ENCODE data around the gene NUDT16L1.

DNA sequence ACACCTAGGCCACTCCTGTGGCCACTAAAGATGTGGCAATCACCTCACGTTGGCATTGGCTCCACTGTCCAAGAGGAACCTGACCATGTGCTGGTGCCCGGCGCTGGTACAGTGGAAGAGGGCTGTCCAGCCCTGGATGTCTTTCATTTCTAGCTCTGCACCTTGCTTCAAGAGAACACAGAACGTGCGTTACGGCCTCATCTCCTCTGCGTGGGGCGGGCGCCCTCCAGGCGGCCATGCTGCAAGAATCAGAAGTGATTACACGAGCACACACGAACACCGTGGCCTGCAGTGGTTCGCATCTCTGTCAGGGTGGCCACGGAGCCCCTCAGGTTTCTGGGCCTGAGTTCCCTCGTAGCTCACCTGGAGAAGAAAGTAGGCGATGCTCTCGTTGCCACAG, 33.3 kb downstream of the NUDT16L1 start:
- TF ChIP-seq POLR2A (IDR thresholded peaks at IDR 0.05; ENCODE audit: low read depth, low read length) = no peak
- no peak for TF ChIP-seq NFE2L2 (IDR thresholded peaks at IDR 0.05; ENCODE audit: low read depth, low read length)
- TF ChIP-seq, protein P1, sequence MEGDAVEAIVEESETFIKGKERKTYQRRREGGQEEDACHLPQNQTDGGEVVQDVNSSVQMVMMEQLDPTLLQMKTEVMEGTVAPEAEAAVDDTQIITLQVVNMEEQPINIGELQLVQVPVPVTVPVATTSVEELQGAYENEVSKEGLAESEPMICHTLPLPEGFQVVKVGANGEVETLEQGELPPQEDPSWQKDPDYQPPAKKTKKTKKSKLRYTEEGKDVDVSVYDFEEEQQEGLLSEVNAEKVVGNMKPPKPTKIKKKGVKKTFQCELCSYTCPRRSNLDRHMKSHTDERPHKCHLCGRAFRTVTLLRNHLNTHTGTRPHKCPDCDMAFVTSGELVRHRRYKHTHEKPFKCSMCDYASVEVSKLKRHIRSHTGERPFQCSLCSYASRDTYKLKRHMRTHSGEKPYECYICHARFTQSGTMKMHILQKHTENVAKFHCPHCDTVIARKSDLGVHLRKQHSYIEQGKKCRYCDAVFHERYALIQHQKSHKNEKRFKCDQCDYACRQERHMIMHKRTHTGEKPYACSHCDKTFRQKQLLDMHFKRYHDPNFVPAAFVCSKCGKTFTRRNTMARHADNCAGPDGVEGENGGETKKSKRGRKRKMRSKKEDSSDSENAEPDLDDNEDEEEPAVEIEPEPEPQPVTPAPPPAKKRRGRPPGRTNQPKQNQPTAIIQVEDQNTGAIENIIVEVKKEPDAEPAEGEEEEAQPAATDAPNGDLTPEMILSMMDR (conservative IDR thresholded peaks at IDR 0.05; ENCODE audit: low read depth, low read length) = no peak
- TF ChIP-seq BHLHE40 (IDR thresholded peaks at IDR 0.05; ENCODE audit: low read depth, low read length) = no peak
- TF ChIP-seq FOS (IDR thresholded peaks at IDR 0.05; ENCODE audit: low read depth, low read length) = no peak
- TF ChIP-seq RAD21 (IDR thresholded peaks at IDR 0.05; ENCODE audit: low read length) = no peak
- TF ChIP-seq, protein P2, sequence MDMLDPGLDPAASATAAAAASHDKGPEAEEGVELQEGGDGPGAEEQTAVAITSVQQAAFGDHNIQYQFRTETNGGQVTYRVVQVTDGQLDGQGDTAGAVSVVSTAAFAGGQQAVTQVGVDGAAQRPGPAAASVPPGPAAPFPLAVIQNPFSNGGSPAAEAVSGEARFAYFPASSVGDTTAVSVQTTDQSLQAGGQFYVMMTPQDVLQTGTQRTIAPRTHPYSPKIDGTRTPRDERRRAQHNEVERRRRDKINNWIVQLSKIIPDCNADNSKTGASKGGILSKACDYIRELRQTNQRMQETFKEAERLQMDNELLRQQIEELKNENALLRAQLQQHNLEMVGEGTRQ (IDR thresholded peaks at IDR 0.05; ENCODE audit: low read depth, low read length) = no peak
- no peak for TF ChIP-seq RFX5 (IDR thresholded peaks at IDR 0.05; ENCODE audit: low read depth, low read length)
- no peak for TF ChIP-seq SMC3 (IDR thresholded peaks at IDR 0.05; ENCODE audit: low read depth, low read length)
- TF ChIP-seq RCOR1 (IDR thresholded peaks at IDR 0.05; ENCODE audit: insufficient replicate concordance, low read length) = no peak
